Calu3 (cell line): Measurements from ENCODE around the gene PTOV1. TPM values are rescaled to one million over a fixed set of nuclear protein-coding genes. Genes with fewer than 3 reads are reported as not detected.

Source experiments
- BruUV-seq: library from RNA; stranded (reverse); fragments of 400-500 nt; replicated peaks from 2 replicates; lab custom pipeline; 2021; lab: Mats Ljungman, UMichigan
- CTCF ChIA-PET: fragments of 300-600 bp; sonication (Branson Sonifier 250); formaldehyde crosslinking; loops from one replicate; lab custom pipeline; 2022; ENCODE audit warnings: antibody characterized with exemption; lab: Charles Lee
- DNase-seq: peaks from one replicate; pipeline ENCODE4 v3.0.0; 2022
- H3K27ac Mint-ChIP-seq: one replicate; pipeline ENCODE4 v1.8.0; 2022; ENCODE audit warnings: mixed read lengths; ENCODE audit not compliant: unreplicated experiment
- H3K27me3 Mint-ChIP-seq: one replicate; pipeline ENCODE4 v1.8.0; 2022; ENCODE audit warnings: mixed read lengths; ENCODE audit not compliant: unreplicated experiment
- H3K36me3 Mint-ChIP-seq: one replicate; pipeline ENCODE4 v1.8.0; 2022; ENCODE audit warnings: mild to moderate bottlenecking, moderate library complexity, mixed read lengths; ENCODE audit not compliant: insufficient read depth, unreplicated experiment
- H3K4me1 Mint-ChIP-seq: one replicate; pipeline ENCODE4 v1.8.0; 2022; ENCODE audit warnings: mild to moderate bottlenecking, low read depth, mixed read lengths; ENCODE audit not compliant: unreplicated experiment
- H3K4me3 Mint-ChIP-seq: one replicate; pipeline ENCODE4 v1.8.0; 2022; ENCODE audit warnings: mild to moderate bottlenecking, low read depth, moderate library complexity, mixed read lengths; ENCODE audit not compliant: unreplicated experiment
- H3K9me3 Mint-ChIP-seq: one replicate; pipeline ENCODE4 v1.8.0; 2022; ENCODE audit warnings: low read depth, mixed read lengths; ENCODE audit not compliant: unreplicated experiment
- intact Hi-C: fragments of 100-400 bp; cut with micrococcal nuclease; formaldehyde crosslinking; loops from one replicate; pipeline ENCODE4 v1.10.0; 2022; ENCODE audit not compliant: unreplicated experiment
- total RNA-seq: library from RNA; stranded (reverse); gene quantifications from 2 replicates; pipeline ENCODE4 v1.2.3, GENCODE V29; 2022
- TF ChIP-seq, protein P1 (sequence below): fragments of 200-600 bp; IDR thresholded peaks from one replicate; pipeline ENCODE4 v1.8.0; 2022; ENCODE audit warnings: antibody characterized with exemption; ENCODE audit not compliant: unreplicated experiment

Gene PTOV1
- total RNA-seq, 1 experiment from 2014 or later, result 256 TPM

DNA sequence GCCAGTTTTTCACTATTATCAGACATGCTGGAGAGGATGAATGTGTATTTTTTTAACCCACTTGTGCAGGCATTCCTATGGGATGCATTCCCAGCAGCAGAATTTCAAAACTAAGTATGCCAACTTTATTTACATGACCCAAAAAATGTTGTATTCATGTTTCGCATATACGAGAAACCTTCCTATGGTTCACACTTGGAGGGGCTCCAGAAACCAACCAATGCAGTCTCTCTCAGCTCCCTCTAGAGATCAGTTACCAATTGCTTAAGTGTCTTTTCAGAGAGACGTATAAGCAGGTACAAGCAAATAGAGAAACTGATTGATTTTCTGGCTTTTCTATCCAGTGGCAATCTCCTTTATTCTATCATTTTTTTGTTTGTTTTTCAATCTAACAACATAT is 5.5 kb upstream of the PTOV1 start:
- TF ChIP-seq, protein P1, sequence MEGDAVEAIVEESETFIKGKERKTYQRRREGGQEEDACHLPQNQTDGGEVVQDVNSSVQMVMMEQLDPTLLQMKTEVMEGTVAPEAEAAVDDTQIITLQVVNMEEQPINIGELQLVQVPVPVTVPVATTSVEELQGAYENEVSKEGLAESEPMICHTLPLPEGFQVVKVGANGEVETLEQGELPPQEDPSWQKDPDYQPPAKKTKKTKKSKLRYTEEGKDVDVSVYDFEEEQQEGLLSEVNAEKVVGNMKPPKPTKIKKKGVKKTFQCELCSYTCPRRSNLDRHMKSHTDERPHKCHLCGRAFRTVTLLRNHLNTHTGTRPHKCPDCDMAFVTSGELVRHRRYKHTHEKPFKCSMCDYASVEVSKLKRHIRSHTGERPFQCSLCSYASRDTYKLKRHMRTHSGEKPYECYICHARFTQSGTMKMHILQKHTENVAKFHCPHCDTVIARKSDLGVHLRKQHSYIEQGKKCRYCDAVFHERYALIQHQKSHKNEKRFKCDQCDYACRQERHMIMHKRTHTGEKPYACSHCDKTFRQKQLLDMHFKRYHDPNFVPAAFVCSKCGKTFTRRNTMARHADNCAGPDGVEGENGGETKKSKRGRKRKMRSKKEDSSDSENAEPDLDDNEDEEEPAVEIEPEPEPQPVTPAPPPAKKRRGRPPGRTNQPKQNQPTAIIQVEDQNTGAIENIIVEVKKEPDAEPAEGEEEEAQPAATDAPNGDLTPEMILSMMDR, result no peak
- peaks cover 24% of the 10 kb centered on the region for H3K4me1 Mint-ChIP-seq
- peaks cover 23% of the 10 kb centered on the region for H3K36me3 Mint-ChIP-seq
- no peak for DNase-seq
- no peak overlapping the region for H3K4me3 Mint-ChIP-seq
- CTCF ChIA-PET, result no interaction called here
- intact Hi-C loops, result no loop called here
- peaks cover 5% of the 10 kb centered on the region for H3K9me3 Mint-ChIP-seq
- no peaks in the 10 kb centered on the region for H3K27me3 Mint-ChIP-seq
- no peak overlapping the region for H3K27ac Mint-ChIP-seq
- BruUV-seq, result no TSS peak

DNA sequence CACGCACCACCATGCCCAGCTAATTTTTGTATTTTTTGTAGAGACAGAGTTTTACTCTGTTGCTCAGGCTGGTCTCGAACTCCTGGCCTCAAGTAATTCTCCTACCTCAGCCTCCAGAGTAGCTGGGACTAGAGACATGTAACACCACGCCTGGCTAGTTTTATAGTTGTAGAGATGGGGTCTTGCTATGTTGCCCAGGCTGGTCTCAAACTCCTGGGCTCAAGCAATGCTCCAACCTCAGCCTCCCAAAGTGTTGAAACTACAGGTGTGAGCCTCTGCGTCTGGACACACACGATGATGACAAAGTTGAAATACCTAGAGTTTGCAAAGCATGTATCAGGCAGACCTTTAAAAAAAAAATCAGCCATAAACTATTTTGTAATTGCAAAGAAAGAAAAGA is 4.6 kb upstream of the PTOV1 start:
- BruUV-seq, result no TSS peak
- Mint-ChIP-seq H3K4me1 (peaks cover 24% of the 10 kb centered on the region), H3K27ac (no peak overlapping the region), H3K27me3 (no peaks in the 10 kb centered on the region), H3K4me3 (no peak overlapping the region), H3K36me3 (peaks cover 31% of the 10 kb centered on the region), H3K9me3 (peaks cover 5% of the 10 kb centered on the region)
- no peak for DNase-seq
- intact Hi-C loops, result no loop called here
- TF ChIP-seq, protein P1, result no peak
- CTCF ChIA-PET, result interaction anchor here (0.7 kb wide), 1 partner anchor 433 kb away, joined by 3 read pairs; no protein-coding TSS in a partner anchor

DNA sequence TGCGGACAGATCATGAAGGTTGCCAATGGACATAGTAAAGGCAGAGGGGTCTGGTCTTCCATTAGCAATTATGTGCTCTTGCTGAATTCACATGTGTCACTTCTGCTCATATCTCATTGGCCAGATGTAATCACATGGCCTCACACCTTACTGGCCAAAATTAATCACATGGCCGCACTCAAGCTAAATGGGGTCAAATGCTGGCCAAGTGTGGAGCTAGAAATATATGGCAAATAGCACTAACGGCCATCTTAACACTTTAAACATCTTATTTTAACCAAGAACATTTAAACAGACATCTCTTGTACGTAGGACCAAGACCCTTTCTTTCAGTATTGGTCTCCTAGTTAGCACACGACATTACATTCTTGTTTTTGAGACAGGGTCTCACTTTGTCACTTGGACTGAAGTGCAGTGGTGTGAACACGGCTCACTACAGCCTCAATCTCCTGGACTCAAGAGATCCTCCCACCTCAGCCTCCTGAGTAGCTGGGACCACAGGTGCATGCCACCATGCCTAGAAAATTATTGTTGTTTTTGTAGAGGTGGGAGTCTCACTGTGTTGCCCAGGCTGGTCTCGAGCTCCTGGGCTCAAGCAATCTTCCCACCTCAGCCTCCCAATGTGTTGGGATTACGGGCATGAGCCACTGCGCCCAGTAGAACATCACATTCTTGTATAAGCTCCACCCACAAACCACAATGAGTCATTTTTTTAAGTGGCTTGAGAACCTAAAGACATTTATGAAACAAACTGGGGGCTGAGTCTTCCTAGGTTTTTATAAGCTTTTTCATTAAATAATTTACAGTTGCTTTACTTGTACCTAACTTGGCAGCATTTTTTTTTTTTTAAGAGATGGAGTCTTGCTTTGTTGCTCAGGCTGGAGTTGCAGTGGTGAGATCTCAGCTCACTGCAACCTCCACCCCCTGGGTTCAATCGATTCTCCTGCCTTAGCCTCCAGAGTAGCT is 2.9 kb upstream of the PTOV1 start:
- peak; percentile 47 for DNase-seq
- intact Hi-C loops, result no loop called here
- CTCF ChIA-PET, result interaction anchor here (0.9 kb wide), 1 partner anchor 23 kb away, joined by 3 read pairs; no protein-coding TSS in a partner anchor
- H3K36me3 Mint-ChIP-seq, result peaks cover 45% of the 10 kb centered on the region
- H3K4me3 Mint-ChIP-seq, result no peak overlapping the region
- TF ChIP-seq, protein P1, result no peak
- no peaks in the 10 kb centered on the region for H3K27me3 Mint-ChIP-seq
- peaks cover 5% of the 10 kb centered on the region for H3K9me3 Mint-ChIP-seq
- no TSS peak for BruUV-seq
- peaks cover 36% of the 10 kb centered on the region for H3K4me1 Mint-ChIP-seq
- H3K27ac Mint-ChIP-seq, result peak overlapping the region; percentile 46

DNA sequence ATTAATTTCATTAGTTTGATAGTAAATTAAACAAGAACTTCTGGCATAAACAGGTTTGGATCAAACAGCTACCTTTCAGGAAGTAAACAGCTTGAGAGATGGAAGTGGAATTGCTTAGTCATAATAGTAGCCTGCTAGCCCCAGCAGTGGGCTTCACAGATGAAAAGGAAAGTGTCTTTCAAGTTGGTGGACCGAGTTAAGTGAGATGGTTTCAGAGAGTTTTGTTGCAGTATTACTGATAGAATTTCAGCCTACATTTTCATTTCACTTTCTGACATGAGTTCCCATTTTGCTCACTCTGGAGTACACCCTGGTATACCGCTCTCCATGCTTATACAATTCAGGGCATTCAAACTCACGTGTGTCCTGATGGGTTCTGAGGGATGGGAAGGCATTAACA is 2.0 kb upstream of the PTOV1 start:
- CTCF ChIA-PET, result interaction anchor here (2.0 kb wide), 1 partner anchor 20 kb away, joined by 9 read pairs; no protein-coding TSS in a partner anchor

More for the DNA sequence above, 2.0 kb upstream of the PTOV1 start:
- Mint-ChIP-seq H3K27me3 (no peaks in the 10 kb centered on the region), H3K9me3 (peaks cover 5% of the 10 kb centered on the region), H3K27ac (peak overlapping the region; percentile 46), H3K4me1 (peaks cover 36% of the 10 kb centered on the region), H3K36me3 (peaks cover 54% of the 10 kb centered on the region), H3K4me3 (peak overlapping the region; percentile 3)
- intact Hi-C loops, result no loop called here
- no TSS peak for BruUV-seq
- TF ChIP-seq, protein P1, result no peak
- no peak for DNase-seq
